ENCODE measurements around the gene SLCO1B1. TPM values are rescaled to one million over a fixed set of nuclear protein-coding genes. Genes with fewer than 3 reads are reported as not detected.
"Not testable (repeated sequence)": the region's sequence is repeated elsewhere in the genome, so short reads cannot be mapped to it uniquely, and the experiment has no call there.

The SLCO1B1 gene
- total and polyA plus RNA-seq, 10 of the 15 experiments (the other 5 are each of a cell fraction or from before 2014, with no cell fraction given): 0.15 TPM; not detected in 9

- H3K4me3 ChIP-seq; BruUV-seq (replicated peaks); H3K27ac ChIP-seq (ENCODE audit: control insufficient read depth, insufficient read depth); POLR2A ChIA-PET; H3K4me1 ChIP-seq (ENCODE audit: control insufficient read depth, insufficient read depth, low read length); in situ Hi-C loops (cut with MboI); intact Hi-C loops (cut with micrococcal nuclease; ENCODE audit: unreplicated experiment); H2AFZ ChIP-seq (ENCODE audit: control insufficient read depth, low read depth, low read length); H3K9ac ChIP-seq (ENCODE audit: control insufficient read depth, insufficient read depth, low read length); H3K4me2 ChIP-seq (ENCODE audit: control insufficient read depth, insufficient read depth); H4K20me1 ChIP-seq (ENCODE audit: control insufficient read depth, insufficient read depth); H3K9me3 ChIP-seq (replicated peaks; ENCODE audit: control insufficient read depth, insufficient read depth, low read length); H3K36me3 ChIP-seq (ENCODE audit: control insufficient read depth in 2 of 2, insufficient read depth in 2 of 2, low read length in 1 of 2); CTCF ChIA-PET; RAD21 ChIA-PET (ENCODE audit: unreplicated experiment); H3K79me2 ChIP-seq (ENCODE audit: control insufficient read depth, insufficient read depth, low read length); FAIRE-seq; H3K27me3 ChIP-seq (replicated peaks in 1 of 2; ENCODE audit: control insufficient read depth in 2 of 2, insufficient read depth in 2 of 2, low read length in 1 of 2); DNase-seq (ENCODE audit: low read depth, low spot score); ATAC-seq; SMC1A ChIA-PET (ENCODE audit: uncharacterized antibody, unreplicated experiment): not testable (repeated sequence)
- WGBS (ENCODE audit: insufficient coverage, insufficient replicate concordance, low lambda C conversion rate, missing lambda C conversion rate): 51% methylated on average over 16 of the region's 19 CpGs
These were observed 83.4 kb downstream of the SLCO1B1 start for GRCh38 chr12:21214433-21214832.

DNA sequence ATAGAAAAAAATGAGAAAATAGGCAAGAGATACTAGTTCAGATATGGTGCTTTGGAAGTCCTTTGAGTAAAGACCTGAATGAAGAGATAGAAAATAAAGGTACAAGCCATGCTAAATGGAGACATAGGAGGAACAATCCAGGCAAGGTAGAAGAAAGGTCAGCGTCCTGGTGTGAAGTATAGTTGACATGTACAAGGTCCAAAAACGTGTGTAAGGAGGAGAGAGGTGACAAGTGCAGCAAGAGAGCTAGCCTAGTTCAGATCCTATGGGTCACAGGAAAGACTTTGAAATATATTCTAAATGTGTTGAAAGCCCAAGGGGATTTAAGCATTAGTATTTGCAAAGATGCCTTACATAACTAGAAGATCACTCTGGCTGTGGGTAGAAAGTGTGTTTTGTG is 88.2 kb downstream of the SLCO1B1 start:
- no peak for FAIRE-seq
- ChIA-PET POLR2A (no interaction called here), RAD21 (ENCODE audit: unreplicated experiment) (no interaction called here), SMC1A (ENCODE audit: uncharacterized antibody, unreplicated experiment) (no interaction called here), CTCF (interaction anchor here (1.6 kb wide), 1 partner anchor 16 kb away, joined by 3 read pairs; no protein-coding TSS in a partner anchor)
- H2AFZ ChIP-seq (ENCODE audit: control insufficient read depth, low read depth, low read length): no peak overlapping the region
- H3K4me2 ChIP-seq (ENCODE audit: control insufficient read depth, insufficient read depth): no peak overlapping the region
- intact Hi-C loops (cut with micrococcal nuclease; ENCODE audit: unreplicated experiment): no loop called here
- BruUV-seq (replicated peaks): no TSS peak
- DNase-seq (ENCODE audit: low read depth, low spot score): no peak
- H3K36me3 ChIP-seq (ENCODE audit: control insufficient read depth in 2 of 2, insufficient read depth in 2 of 2, low read length in 1 of 2): no peaks in the 10 kb centered on the region
- H3K27me3 ChIP-seq (replicated peaks in 1 of 2; ENCODE audit: control insufficient read depth in 2 of 2, insufficient read depth in 2 of 2, low read length in 1 of 2): no peaks in the 10 kb centered on the region
- TF ChIP-seq, protein P1, sequence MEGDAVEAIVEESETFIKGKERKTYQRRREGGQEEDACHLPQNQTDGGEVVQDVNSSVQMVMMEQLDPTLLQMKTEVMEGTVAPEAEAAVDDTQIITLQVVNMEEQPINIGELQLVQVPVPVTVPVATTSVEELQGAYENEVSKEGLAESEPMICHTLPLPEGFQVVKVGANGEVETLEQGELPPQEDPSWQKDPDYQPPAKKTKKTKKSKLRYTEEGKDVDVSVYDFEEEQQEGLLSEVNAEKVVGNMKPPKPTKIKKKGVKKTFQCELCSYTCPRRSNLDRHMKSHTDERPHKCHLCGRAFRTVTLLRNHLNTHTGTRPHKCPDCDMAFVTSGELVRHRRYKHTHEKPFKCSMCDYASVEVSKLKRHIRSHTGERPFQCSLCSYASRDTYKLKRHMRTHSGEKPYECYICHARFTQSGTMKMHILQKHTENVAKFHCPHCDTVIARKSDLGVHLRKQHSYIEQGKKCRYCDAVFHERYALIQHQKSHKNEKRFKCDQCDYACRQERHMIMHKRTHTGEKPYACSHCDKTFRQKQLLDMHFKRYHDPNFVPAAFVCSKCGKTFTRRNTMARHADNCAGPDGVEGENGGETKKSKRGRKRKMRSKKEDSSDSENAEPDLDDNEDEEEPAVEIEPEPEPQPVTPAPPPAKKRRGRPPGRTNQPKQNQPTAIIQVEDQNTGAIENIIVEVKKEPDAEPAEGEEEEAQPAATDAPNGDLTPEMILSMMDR (IDR thresholded peaks at IDR 0.05 in 2 of 3, conservative IDR thresholded peaks at IDR 0.05 in 1 of 3; ENCODE audit: control insufficient read depth in 2 of 3, extremely low read depth in 1 of 3, insufficient read depth in 1 of 3, low read depth in 3 of 3, low read length in 3 of 3): no peak
- no peak for TF ChIP-seq ZNF384 (IDR thresholded peaks at IDR 0.05; ENCODE audit: borderline replicate concordance, low read depth, low read length)
- no peak for TF ChIP-seq SMARCA5 (IDR thresholded peaks at IDR 0.05)
- no peaks in the 10 kb centered on the region for H3K4me1 ChIP-seq (ENCODE audit: control insufficient read depth, insufficient read depth, low read length)
- H3K9ac ChIP-seq (ENCODE audit: control insufficient read depth, insufficient read depth, low read length): no peak overlapping the region
- no peak overlapping the region for H3K4me3 ChIP-seq
- in situ Hi-C loops (cut with MboI): no loop called here
- ATAC-seq: no peak
- no peaks in the 10 kb centered on the region for H3K79me2 ChIP-seq (ENCODE audit: control insufficient read depth, insufficient read depth, low read length)
- no peak overlapping the region for H3K27ac ChIP-seq (ENCODE audit: control insufficient read depth, insufficient read depth)
- no peaks in the 10 kb centered on the region for H3K9me3 ChIP-seq (replicated peaks; ENCODE audit: control insufficient read depth, insufficient read depth, low read length)
- no peaks in the 10 kb centered on the region for H4K20me1 ChIP-seq (ENCODE audit: control insufficient read depth, insufficient read depth)
- WGBS (ENCODE audit: insufficient coverage, insufficient replicate concordance, low lambda C conversion rate, missing lambda C conversion rate): 0% methylated on average over 2 of the region's 2 CpGs

All from GM12878 (cell line).